PC-3 (cell line): ENCODE measurements around the gene ARHGAP9. TPM values are rescaled to one million over a fixed set of nuclear protein-coding genes. Genes with fewer than 3 reads are reported as not detected.

ENCODE experiments used
- ATAC-seq: fragments of 200-7000 bp; cut with Tn5 transposase; 2 replicates; pipeline ENCODE4 v1.9.1; 2020; ENCODE audit warnings: mild to moderate bottlenecking, moderate library complexity
- BruUV-seq: library from RNA; stranded (reverse); fragments of 400-500 nt; replicated peaks from 2 replicates; lab custom pipeline; 2021; lab: Mats Ljungman, UMichigan
- CTCF ChIA-PET: fragments of 300-600 bp; sonication (Branson Sonifier 250); formaldehyde crosslinking; loops from one replicate; lab custom pipeline; 2022; ENCODE audit warnings: antibody characterized with exemption; lab: Charles Lee
- POLR2A ChIA-PET: fragments of 300-600 bp; sonication (Branson Sonifier 250); formaldehyde crosslinking; loops from one replicate; lab custom pipeline; 2022; ENCODE audit warnings: antibody characterized with exemption; ENCODE audit not compliant: unreplicated experiment; lab: Charles Lee
- DNase-seq: peaks from one replicate; pipeline ENCODE4 v3.0.0-alpha.2; 2015
- H2AFZ ChIP-seq: fragments of 300-600 bp; sonication (generic); 2 replicates; pipeline ENCODE4 v1.6.0; 2016; ENCODE audit warnings: antibody characterized with exemption, low read length
- H3F3A ChIP-seq: fragments of 300-600 bp; sonication (generic); one replicate; pipeline ENCODE4 v1.6.0; 2017; ENCODE audit warnings: antibody characterized with exemption, low read length, control low read depth, mild to moderate bottlenecking; ENCODE audit not compliant: unreplicated experiment
- H3K27ac ChIP-seq: fragments of 300-600 bp; sonication (generic); 2 replicates; pipeline ENCODE4 v1.5.1; 2016; ENCODE audit warnings: mild to moderate bottlenecking, low read length
- H3K27me3 ChIP-seq: fragments of 300-600 bp; sonication (generic); 2 replicates; pipeline ENCODE4 v1.6.1; 2016; ENCODE audit warnings: low read length, mixed read lengths
- H3K36me3 ChIP-seq: fragments of 300-600 bp; sonication (generic); 2 replicates; pipeline ENCODE4 v1.6.1; 2016; ENCODE audit warnings: low read depth, mixed run types, low read length, mixed read lengths
- H3K4me1 ChIP-seq: fragments of 300-600 bp; sonication (generic); 2 replicates; pipeline ENCODE4 v1.5.1; 2016; ENCODE audit warnings: low read length; ENCODE audit not compliant: insufficient read depth
- H3K4me2 ChIP-seq: fragments of 300-600 bp; sonication (generic); 2 replicates; pipeline ENCODE4 v1.6.0; 2016; ENCODE audit warnings: low read length
- H3K4me3 ChIP-seq: fragments of 300-600 bp; sonication (generic); 2 replicates; pipeline ENCODE4 v1.5.1; 2016; ENCODE audit warnings: mild to moderate bottlenecking, low read length, mixed read lengths
- H3K79me2 ChIP-seq: fragments of 300-600 bp; sonication (generic); 2 replicates; pipeline ENCODE4 v1.6.1; 2017; ENCODE audit warnings: low read length, mixed read lengths
- H3K9ac ChIP-seq: fragments of 300-600 bp; sonication (generic); 2 replicates; pipeline ENCODE4 v1.6.0; 2016; ENCODE audit warnings: mild to moderate bottlenecking, low read length
- H3K9me2 ChIP-seq: fragments of 300-600 bp; sonication (generic); replicated peaks from 2 replicates; pipeline ENCODE4 v1.6.1; 2016; ENCODE audit warnings: mixed run types, low read length, mixed read lengths
- H3K9me3 ChIP-seq: fragments of 300-600 bp; sonication (generic); 2 replicates; pipeline ENCODE4 v1.6.1; 2016; ENCODE audit warnings: low read length, mixed read lengths
- H4K20me1 ChIP-seq: fragments of 300-600 bp; sonication (generic); 2 replicates; pipeline ENCODE4 v1.6.1; 2016; ENCODE audit warnings: low read length, mixed read lengths
- CTCF ChIP-seq: fragments of 300-600 bp; sonication (generic); conservative IDR thresholded peaks from 2 replicates; pipeline ENCODE4 v1.5.1; 2017; ENCODE audit warnings: antibody characterized with exemption, low read depth, mild to moderate bottlenecking, low read length
- EZH2 ChIP-seq: fragments of 300-600 bp; sonication (generic); IDR thresholded peaks from one replicate; pipeline ENCODE4 v1.6.1; 2017; ENCODE audit warnings: antibody characterized with exemption, mild to moderate bottlenecking, low read length; ENCODE audit not compliant: unreplicated experiment
- EZH2phosphoT487 ChIP-seq: fragments of 300-600 bp; sonication (generic); IDR thresholded peaks from 2 replicates; pipeline ENCODE4 v1.6.1; 2018; ENCODE audit warnings: mild to moderate bottlenecking, antibody characterized with exemption, low read length, borderline replicate concordance
- intact Hi-C: fragments of 100-400 bp; cut with micrococcal nuclease; formaldehyde crosslinking; loops from 2 replicates; pipeline ENCODE4 v1.9.0; 2023
- total RNA-seq: library from RNA; depleted of rRNA; stranded (reverse); fragments of >200 nt; gene quantifications from 2 replicates; pipeline ENCODE4 v1.2.3, GENCODE V29; 2014

ARHGAP9 gene
- total RNA-seq, 1 experiment from 2014 or later, result not detected

- Histone ChIP-seq H3F3A (no peaks in the 10 kb centered on the region), H3K27me3 (peaks cover 16% of the 10 kb centered on the region; the same call in 1 of the 2 replicates), H3K4me1 (peaks cover 11% of the 10 kb centered on the region; the same call in 1 of the 2 replicates), H3K4me2 (peak within 1 kb of the TSS; percentile 97), H4K20me1 (no peaks in the 10 kb centered on the region), H2AFZ (peak within 1 kb of the TSS; percentile 99), H3K9me2 (no peaks in the 10 kb centered on the region), H3K4me3 (peak within 1 kb of the TSS; percentile 78), H3K9ac (peak within 1 kb of the TSS; percentile 45; the same call in 1 of the 2 replicates), H3K27ac (no peak within 1 kb of the TSS), H3K79me2 (no peaks in the 10 kb centered on the region), H3K36me3 (no peaks in the 10 kb centered on the region), H3K9me3 (no peaks in the 10 kb centered on the region)
- DNase-seq, result no peak
- no peak for TF ChIP-seq EZH2
- no peak for TF ChIP-seq EZH2phosphoT487
- TF ChIP-seq CTCF, result no peak
- ChIA-PET CTCF (interaction anchor here (0.6 to 1.2 kb wide), 5 partner anchors 10 to 159 kb away, joined by 3 to 9 read pairs (median 3); no protein-coding TSS in a partner anchor), POLR2A (no interaction called here)
- intact Hi-C loops, result no loop called here
- peak; percentile 0; the same call in 1 of the 2 replicates for ATAC-seq
- no TSS peak for BruUV-seq
These were observed 19.8 kb downstream of the ARHGAP9 start, which contains the start of gene GLI1 for GRCh38 chr12:57459750-57460467. Gene GLI1, plus strand, starts transcription at chr12:57459785. Its CDS starts 3,907 bp downstream, at chr12:57463692.

- H3K79me2 ChIP-seq, result no peaks in the 10 kb centered on the region
- intact Hi-C loops, result no loop called here
- peak overlapping the region; percentile 78 for H3K4me3 ChIP-seq
- peaks cover 11% of the 10 kb centered on the region; the same call in 1 of the 2 replicates for H3K4me1 ChIP-seq
- ChIA-PET CTCF (interaction anchor here (0.6 to 1.2 kb wide), 9 partner anchors 10 to 217 kb away, joined by 3 to 9 read pairs (median 4); no protein-coding TSS in a partner anchor), POLR2A (no interaction called here)
- BruUV-seq, result no TSS peak
- peaks cover 10% of the 10 kb centered on the region; the same call in 1 of the 2 replicates for H3K27me3 ChIP-seq
- peak overlapping the region; percentile 97 for H3K4me2 ChIP-seq
- peak overlapping the region; percentile 45; the same call in 1 of the 2 replicates for H3K9ac ChIP-seq
- peak; percentile 61 for ATAC-seq
- no peak overlapping the region for H3K27ac ChIP-seq
- H3F3A ChIP-seq, result no peaks in the 10 kb centered on the region
- H3K9me3 ChIP-seq, result no peaks in the 10 kb centered on the region
- H4K20me1 ChIP-seq, result no peaks in the 10 kb centered on the region
- H3K36me3 ChIP-seq, result no peaks in the 10 kb centered on the region
- peak; percentile 96 for DNase-seq
- no peaks in the 10 kb centered on the region for H3K9me2 ChIP-seq
- TF ChIP-seq EZH2 (no peak), EZH2phosphoT487 (no peak), CTCF (peak; percentile 88)
- H2AFZ ChIP-seq, result peak overlapping the region; percentile 99
These were observed 20.5 kb downstream of the ARHGAP9 start for GRCh38 chr12:57459055-57459749.
